ENCODE data around the gene CORO1A.
"Not testable (repeated sequence)": the region's sequence is repeated elsewhere in the genome, so short reads cannot be mapped to it uniquely, and the experiment has no call there.

CORO1A gene

DNA sequence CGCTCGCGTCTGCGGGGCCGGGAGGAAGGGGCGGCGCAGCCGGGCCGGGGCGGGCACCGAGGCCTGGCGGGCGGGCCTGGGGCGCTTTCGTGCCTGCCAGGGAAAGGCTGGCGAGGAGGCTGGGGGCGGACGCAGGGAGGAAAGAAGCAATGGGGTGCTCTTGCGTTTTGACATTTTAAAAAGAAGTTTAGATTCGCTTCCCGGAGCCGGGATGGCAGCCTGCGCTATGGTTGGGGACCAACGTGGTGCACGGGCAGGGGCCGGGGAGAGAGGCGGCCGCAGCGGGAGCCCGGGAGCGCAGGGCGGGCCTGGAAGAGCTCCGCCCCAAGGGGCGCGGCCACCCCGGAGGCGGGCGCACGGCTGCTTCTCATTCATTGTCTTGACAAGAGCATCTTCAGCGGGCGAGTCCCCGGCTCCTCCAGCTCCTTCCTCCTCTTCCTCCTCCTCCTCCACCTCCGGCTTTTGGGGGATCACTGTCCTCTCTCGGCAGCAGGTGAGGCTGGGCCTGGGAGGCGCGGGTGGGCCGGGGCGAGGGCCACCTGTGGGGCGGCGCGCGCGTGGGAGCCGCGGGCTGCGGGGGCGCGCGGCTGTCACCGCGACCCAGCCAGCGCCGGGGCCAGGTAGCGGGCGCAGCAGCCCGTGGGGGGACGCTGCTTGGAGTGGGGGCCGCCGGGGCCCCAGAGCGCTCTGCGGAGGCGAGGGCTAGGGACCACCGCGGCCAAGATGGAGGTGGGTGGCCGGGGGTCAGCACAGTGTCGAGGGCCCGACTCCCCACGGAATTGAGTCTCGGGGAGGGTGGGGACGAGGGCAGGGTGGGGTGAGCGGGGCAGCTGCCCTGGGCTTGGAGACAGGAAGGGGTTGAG lies at the start of gene CORO1A:
CORO1A (plus strand) TSS at position 370 of the 863 bp plus-strand sequence. CDS start 1,608 bp downstream, outside the sequence.
- DNase-seq = peak; percentile 58 to 81

DNA sequence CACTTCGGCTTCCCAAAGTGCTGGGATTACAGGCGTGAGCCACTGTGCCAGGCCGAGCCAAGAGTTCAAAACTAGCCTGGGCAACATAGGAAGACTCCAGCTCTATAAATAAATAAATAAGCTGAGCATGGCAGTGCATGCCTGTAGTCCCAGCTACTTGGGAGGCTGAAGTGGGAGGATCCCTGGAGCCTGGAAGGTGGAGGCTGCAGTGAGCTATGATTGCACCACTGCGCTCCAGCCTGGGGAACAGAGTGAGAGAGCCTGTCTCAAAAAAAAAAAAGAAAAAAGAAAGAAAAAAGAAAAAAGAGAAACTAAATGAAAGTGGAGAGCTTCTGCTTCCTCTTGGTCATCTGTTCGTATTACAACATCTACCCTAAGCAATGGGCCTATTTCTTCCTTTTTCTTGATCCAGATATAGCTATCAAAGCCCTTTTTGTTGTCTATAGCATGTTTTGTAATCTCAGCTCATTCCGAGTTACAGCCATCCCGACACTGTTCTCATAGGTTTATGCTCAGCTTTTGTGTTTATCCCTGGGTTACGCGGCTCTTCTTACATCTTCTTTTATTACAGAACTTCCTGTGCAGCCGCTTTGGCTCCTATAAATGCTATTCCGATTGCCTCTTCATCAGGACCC lies 46.3 kb upstream of the CORO1A start:
- no peak for DNase-seq

GRCh38 chr16:30137897-30138296 lies 45.5 kb upstream of the CORO1A start:
- no peak for DNase-seq

DNA sequence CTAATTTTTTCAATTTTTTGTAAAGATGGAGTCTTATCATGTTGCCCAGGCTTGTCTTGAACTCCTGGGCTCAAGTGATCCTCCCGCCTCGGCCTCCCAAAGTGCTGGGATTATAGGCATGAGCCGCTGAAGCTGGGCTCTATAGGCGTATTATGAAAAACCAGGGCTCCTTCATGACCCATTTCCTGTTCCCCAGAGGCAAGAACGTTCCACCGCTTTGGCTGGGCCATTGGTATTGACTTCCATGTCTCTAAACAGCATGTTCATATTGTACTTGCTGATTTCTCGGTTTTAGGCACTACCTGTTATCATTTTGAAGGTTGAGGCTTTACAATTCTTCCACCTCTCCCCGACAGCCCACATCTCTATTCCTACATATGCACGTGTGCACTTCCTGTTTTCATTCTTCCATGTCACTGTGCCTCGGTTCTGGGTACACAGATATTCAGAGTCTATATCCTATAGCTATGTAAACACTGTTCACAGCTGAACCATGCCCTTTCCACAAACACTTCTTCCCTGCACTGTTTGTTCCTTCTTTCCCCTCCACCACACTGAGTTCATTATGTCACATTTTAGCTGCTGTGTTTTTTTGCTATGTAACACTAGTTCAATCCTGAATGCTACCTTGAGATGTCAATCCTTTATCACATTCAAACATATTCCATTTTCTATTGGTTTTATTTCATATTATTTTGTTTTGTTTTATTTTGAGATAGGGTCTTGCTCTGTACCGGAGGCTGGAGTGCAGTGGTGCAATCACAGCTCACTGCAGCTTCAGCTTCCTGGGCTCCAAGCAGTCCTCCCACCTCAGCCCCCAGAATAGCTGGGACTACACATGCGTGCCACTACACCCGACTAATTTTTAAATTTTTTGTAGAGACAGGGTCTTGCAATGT lies 43.6 kb upstream of the CORO1A start:
- peak; percentile 40 to 57 for DNase-seq

- DNase-seq = no peak
Measured at GRCh38 chr16:30141750-30142149, 41.7 kb upstream of the CORO1A start.

DNA sequence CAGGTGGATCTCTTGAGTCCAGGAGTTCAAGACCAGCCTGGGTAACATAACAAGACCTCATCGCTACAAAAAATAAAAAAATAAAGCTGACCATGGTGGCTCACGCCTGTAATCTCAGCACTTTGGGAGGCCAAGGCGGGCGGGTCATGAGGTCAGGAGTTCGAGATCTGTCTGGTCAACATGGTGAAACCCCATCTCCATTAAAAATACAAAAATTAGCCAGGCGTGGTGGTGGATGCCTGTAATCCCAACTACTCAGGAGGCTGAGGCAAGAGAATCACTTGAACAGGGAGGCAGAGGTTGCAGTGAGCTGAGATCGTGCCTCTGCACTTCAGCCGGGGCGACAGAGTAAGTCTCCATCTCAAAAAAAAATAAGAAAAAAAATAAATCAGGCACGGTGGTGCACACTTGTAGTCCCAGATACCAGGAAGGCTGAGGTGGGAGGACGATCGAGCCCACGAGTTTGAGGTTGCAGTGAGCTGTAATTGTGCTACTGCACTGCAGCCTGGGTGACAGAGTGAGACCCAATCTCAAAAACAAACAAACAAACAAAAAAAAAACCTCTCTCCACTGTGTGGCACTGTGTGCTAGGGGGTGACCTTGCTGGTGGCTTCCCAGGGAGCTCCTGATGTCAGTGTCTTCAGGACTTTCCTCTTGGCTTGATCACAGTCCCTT lies 40.6 kb upstream of the CORO1A start:
- peak in 1 of 2 experiments; percentile 4 for DNase-seq

DNA sequence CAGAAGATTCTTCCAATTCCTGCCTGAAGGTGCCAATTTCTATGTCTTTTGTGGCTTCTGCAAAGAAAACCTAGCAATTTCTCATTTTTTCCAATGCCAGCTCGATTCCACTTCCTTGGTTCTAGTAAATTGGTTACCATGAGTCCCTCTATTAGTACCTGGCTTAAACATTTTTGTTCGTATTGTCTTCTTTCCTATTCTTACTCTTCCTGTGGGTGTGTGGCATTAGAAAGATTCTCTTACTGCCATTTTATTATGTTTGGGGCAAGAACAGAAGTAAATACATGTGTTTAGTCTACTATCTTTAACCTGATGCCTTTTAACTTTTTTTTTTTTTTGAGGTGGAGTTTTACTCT lies 40.1 kb upstream of the CORO1A start:
- DNase-seq = no peak

DNA sequence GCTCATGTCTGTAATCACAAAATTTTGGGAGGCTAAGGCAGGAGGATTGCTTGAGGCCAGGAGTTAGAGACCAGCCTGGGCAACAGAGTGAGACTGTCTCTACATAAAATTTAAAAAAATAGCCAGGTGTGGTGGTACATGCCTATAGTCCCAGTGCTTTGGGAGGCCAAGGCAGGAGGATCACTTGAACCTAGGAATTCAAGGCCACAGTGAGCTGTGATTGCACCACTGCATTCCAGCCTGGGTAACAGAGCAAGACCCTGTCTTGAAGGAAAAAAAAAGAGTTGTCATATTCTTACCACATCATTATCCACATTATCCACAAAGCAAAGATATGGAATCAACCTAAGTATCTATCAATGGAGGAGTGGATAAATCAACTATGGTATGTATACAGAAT lies 39.4 kb upstream of the CORO1A start:
- no peak for DNase-seq

DNA sequence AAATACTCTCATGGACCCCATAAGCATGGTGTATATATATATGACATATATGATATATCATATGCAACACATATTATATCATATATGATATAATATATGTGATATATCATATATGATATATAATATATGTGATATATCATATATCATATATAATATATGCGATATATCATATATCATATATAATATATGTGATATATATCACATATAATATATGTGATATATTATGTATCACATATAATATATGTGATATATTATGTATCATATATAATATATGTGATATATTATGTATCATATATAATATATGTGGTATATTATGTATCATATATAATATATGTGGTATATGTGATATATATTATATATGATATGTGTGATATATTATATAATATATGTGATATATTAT lies 38.5 kb upstream of the CORO1A start:
- DNase-seq = no peak

DNA sequence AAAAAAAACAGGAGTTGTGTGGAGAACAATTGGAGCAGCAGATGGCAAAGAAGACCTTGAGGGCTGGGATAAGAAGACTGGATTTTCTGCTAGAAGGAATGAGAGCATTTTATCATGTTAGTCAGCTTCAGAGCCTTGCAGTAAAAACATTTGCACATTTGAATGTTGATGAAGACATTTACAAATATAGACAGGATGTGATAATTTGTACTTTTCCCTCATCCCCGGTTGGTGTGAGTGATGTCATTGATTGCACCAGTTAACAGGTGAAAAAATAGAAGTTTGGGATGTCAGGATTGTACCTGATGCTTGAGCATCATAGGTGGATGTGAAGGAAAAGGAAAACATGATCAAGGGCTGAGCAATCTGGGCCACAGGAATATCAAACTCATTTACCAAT lies 37.7 kb upstream of the CORO1A start:
- no peak for DNase-seq

GRCh38 chr16:30147843-30148510 lies 35.4 kb upstream of the CORO1A start:
- DNase-seq = no peak

DNA sequence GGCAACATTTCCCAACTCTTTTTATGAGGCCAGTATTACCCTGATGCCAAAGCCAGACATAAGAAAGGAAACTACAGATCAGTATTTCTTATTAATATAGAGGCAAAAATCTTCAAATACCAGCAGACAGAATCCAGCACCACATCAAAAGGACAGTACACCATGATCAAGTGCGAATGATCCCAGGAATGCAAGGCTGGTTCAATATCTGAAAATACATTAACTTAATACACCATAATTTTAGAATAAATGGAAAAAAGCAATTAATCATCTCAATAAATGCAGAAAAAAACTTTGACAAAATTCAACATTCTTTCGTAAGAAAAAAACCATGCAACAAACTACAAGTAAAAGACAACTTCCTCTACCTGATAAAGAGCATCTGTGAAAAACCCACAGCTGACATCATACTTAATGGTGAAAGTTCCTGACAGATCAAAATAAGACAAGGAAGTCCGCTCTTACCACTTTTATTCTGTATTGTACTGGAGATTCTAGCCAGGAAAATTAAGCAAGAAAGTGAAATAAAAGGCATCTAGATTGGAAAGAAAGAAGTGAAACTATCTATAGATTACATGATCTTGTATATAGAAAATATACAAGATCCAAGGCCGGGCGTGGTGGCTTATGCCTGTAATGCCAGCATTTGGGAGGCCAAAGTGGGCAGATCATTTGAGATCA lies 34.0 kb upstream of the CORO1A start:
- no peak for DNase-seq

DNA sequence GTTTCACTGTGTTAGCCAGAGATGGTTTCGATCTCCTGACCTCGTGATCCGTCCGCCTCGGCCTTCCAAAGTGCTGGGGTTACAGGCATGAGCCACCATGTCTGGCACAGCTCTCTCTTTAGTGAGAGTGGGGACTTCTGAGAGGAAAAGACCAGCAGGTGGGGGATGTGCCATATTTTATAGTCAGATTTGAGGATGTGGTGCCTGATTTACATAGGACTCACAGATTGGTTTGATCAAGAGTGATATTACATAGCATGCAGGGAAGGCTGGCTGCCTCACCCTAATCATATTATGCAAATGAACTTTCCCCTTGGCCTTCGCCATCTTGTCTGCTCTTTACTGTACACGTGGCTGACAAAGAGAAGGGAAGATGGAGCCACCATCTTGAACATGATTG lies 32.3 kb upstream of the CORO1A start:
- no peak for DNase-seq

DNA sequence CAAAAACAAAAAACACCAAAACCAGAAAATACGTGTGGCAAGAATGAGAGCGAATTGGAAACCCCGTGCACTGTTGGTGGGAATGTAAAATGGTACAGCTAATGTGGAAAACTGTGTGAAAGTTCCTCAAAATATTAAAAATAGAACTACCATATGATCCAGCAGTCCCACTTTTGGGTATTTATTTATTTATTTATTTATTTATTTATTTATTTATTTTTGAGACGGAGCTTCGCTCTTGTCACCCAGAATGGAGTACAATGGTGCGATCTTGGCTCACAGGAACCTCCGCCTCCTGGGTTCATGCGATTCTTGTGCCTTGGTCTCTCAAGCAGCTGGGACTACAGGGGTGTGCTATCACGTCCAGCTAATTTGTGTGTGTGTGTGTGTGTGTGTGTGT lies 30.9 kb upstream of the CORO1A start:
- DNase-seq = no peak

- DNase-seq = no peak
Measured at GRCh38 chr16:30155188-30155587, 28.2 kb upstream of the CORO1A start.

DNA sequence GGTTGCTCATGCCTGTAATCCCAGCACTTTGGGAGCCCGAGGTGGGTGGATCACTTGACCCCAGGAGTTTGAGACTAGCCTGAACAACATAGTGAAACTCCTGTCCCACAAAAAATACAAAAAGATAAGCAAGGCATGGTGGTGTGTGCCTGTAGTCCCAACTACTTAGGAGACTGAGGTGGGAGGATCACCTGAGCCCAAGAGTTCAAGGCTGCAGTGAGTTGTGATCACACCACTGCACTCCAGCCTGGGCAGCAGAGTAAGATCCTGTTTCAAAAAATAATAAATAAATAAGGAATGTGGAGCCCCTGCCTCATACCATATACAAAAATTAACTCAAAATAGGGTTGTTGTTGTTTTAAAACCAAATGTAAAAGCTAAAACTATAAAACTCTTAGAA lies 26.2 kb upstream of the CORO1A start:
- no peak for DNase-seq

DNA sequence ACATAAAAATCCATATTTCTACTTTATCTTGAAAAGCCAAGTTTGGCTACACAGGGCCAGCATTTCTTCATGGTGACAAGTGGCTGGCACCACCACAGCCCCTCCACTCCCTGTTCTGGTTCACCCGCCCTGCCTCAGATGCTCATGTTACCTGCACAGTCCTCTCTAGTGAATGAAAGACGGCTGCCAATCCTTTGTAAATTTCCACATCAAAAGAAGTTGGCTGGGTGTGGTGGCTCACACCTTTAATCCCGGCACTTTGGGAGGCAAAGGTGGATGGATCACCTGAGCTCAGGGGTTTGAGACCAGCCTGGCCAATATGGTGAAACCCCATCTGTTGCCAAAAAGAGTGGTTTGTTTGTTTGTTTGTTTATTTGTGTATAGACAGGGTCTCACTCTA lies 19.9 kb upstream of the CORO1A start:
- DNase-seq = no peak

- DNase-seq = no peak
Measured at GRCh38 chr16:30166202-30166902, 17.1 kb upstream of the CORO1A start.

GRCh38 chr16:30168746-30169145 lies 14.7 kb upstream of the CORO1A start:
- DNase-seq = not testable (repeated sequence)

DNA sequence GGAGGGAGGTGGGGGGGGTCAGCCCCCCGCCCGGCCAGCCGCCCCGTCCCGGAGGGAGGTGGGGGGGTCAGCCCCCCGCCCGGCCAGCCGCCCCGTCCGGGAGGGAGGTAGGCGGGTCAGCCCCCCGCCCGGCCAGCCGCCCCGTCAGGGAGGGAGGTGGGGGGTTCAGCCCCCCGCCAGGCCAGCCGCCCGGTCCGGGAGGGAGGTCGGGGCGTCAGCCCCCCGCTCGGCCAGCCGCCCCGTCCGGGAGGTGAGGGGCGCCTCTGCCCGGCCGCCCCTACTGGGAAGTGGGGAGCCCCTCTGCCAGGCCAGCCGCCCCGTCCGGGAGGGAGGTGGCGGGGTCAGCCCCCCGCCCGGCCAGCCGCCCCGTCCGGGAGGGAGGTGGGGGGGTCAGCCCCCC lies 14.0 kb upstream of the CORO1A start:
- not testable (repeated sequence) for DNase-seq

GRCh38 chr16:30170145-30170544 lies 13.3 kb upstream of the CORO1A start:
- DNase-seq = not testable (repeated sequence)

Measured in SHP77 (cell line).